HepG2 (cell line): Measurements from ENCODE around the gene UNKL. TPM values are rescaled to one million over a fixed set of nuclear protein-coding genes. Genes with fewer than 3 reads are reported as not detected.

Experiments
- ARHGAP35 ChIP-seq: sonication (generic); formaldehyde crosslinking; IDR thresholded peaks from 2 replicates; pipeline ENCODE4 v1.9.0; 2022; ENCODE audit warnings: mild to moderate bottlenecking, inconsistent platforms, moderate library complexity, missing genetic modification reagents, borderline replicate concordance
- ATF7-NPFF ChIP-seq: sonication (generic); formaldehyde crosslinking; IDR thresholded peaks from 2 replicates; pipeline ENCODE4 v1.8.1; 2023; ENCODE audit warnings: mild to moderate bottlenecking, low read depth, missing genetic modification reagents, moderate library complexity
- FOXA1 ChIP-seq, 2 experiments: fragments of 450-650 bp in 1 of 2; sonication (generic) in 1 of 2; formaldehyde crosslinking in 1 of 2; IDR thresholded peaks; 2 replicates each; pipeline versions ENCODE4 v1.4.0 to v1.6.1; 2016 to 2020; ENCODE audit warnings: missing genetic modification reagents in 1 of 2
- FOXK1 ChIP-seq: sonication (generic); formaldehyde crosslinking; IDR thresholded peaks from 2 replicates; pipeline ENCODE4 v1.4.0; 2020; ENCODE audit warnings: low read depth, missing genetic modification reagents, borderline replicate concordance
- GPN1 ChIP-seq: sonication (generic); formaldehyde crosslinking; IDR thresholded peaks from 2 replicates; pipeline ENCODE4 v1.5.1; 2020; ENCODE audit warnings: missing genetic modification reagents, borderline replicate concordance
- KDM5B ChIP-seq: sonication (generic); formaldehyde crosslinking; IDR thresholded peaks from 2 replicates; pipeline ENCODE4 v1.4.0; 2020; ENCODE audit warnings: missing genetic modification reagents, mild to moderate bottlenecking, borderline replicate concordance
- KLF15 ChIP-seq: sonication (generic); formaldehyde crosslinking; IDR thresholded peaks from 2 replicates; pipeline ENCODE4 v1.8.1; 2023; ENCODE audit warnings: borderline replicate concordance, mild to moderate bottlenecking, inconsistent platforms, missing genetic modification reagents, mixed read lengths
- MATR3 ChIP-seq: sonication (generic); formaldehyde crosslinking; IDR thresholded peaks from 2 replicates; pipeline ENCODE4 v1.4.0; 2020; ENCODE audit warnings: missing genetic modification reagents
- POLR2AphosphoS5 ChIP-seq: IDR thresholded peaks from 2 replicates; pipeline ENCODE4 v1.6.1; 2012; ENCODE audit warnings: low read depth, low read length
- REL ChIP-seq: sonication (generic); formaldehyde crosslinking; conservative IDR thresholded peaks from 2 replicates; pipeline ENCODE4 v1.8.0; 2022; ENCODE audit warnings: mild to moderate bottlenecking, missing genetic modification reagents, moderate library complexity
- RFX5 ChIP-seq: IDR thresholded peaks from 2 replicates; pipeline ENCODE4 v1.6.1; 2011; ENCODE audit warnings: low read depth, low read length, improper control_type of control experiment
- SETDB1 ChIP-seq: sonication (generic); formaldehyde crosslinking; IDR thresholded peaks from 2 replicates; pipeline ENCODE4 v1.5.1; 2020; ENCODE audit warnings: missing genetic modification reagents, mild to moderate bottlenecking, borderline replicate concordance
- ZBTB21 ChIP-seq: sonication (generic); formaldehyde crosslinking; IDR thresholded peaks from 2 replicates; pipeline ENCODE4 v1.4.0; 2020; ENCODE audit warnings: missing genetic modification reagents
- ZBTB3 ChIP-seq: sonication (generic); formaldehyde crosslinking; IDR thresholded peaks from 2 replicates; pipeline ENCODE4 v1.4.0; 2020; ENCODE audit warnings: low read depth, mild to moderate bottlenecking, moderate library complexity, missing genetic modification reagents, borderline replicate concordance
- ZNF672 ChIP-seq: sonication (generic); formaldehyde crosslinking; IDR thresholded peaks from 2 replicates; pipeline ENCODE4 v1.8.1; 2022; ENCODE audit warnings: missing genetic modification reagents
- polyA plus RNA-seq, 8 experiments: library from polyadenylated mRNA; depleted of rRNA in 3 of 8; stranded (reverse) in 7 of 8; unstranded in 1 of 8; fragments of >200 nt; fragmentation: Illumina TruSeq in 4 of 8; extraction: Trizol in 4 of 8; gene quantifications; 2 replicates each; pipeline versions ENCODE4 v1.2.1 to v1.2.3, GENCODE V29; 2011 to 2016; ENCODE audit warnings: low read depth in 4 of 8, missing spikeins in 1 of 8, mixed read lengths in 1 of 8; ENCODE audit not compliant: insufficient read depth in 1 of 8
- total RNA-seq, 5 experiments: library from RNA; depleted of rRNA; stranded (reverse); fragments of >200 nt; fragmentation: Illumina TruSeq; extraction: Trizol; gene quantifications; 2 replicates each; pipeline ENCODE4 v1.2.3, GENCODE V29; 2016; ENCODE audit warnings: low read depth in 1 of 5
- TF ChIP-seq, protein P1 (sequence below): sonication (generic); formaldehyde crosslinking; IDR thresholded peaks from one replicate; pipeline ENCODE4 v1.5.1; 2020; ENCODE audit warnings: mild to moderate bottlenecking, missing genetic modification reagents; ENCODE audit errors: not compliant biosample characterization
- TF ChIP-seq, protein P2 (sequence below): sonication (generic); formaldehyde crosslinking; conservative IDR thresholded peaks from 2 replicates; pipeline ENCODE4 v1.4.0; 2020; ENCODE audit warnings: missing genetic modification reagents
- TF ChIP-seq, protein P3 (sequence below): IDR thresholded peaks from 2 replicates; pipeline ENCODE4 v1.6.1; 2016; ENCODE audit warnings: low read depth, control low read depth

Gene UNKL
- total and polyA plus RNA-seq, 2 of the 13 experiments (the other 11 are each of a cell fraction or from before 2014, with no cell fraction given), result 10.4 to 17.6 TPM

DNA sequence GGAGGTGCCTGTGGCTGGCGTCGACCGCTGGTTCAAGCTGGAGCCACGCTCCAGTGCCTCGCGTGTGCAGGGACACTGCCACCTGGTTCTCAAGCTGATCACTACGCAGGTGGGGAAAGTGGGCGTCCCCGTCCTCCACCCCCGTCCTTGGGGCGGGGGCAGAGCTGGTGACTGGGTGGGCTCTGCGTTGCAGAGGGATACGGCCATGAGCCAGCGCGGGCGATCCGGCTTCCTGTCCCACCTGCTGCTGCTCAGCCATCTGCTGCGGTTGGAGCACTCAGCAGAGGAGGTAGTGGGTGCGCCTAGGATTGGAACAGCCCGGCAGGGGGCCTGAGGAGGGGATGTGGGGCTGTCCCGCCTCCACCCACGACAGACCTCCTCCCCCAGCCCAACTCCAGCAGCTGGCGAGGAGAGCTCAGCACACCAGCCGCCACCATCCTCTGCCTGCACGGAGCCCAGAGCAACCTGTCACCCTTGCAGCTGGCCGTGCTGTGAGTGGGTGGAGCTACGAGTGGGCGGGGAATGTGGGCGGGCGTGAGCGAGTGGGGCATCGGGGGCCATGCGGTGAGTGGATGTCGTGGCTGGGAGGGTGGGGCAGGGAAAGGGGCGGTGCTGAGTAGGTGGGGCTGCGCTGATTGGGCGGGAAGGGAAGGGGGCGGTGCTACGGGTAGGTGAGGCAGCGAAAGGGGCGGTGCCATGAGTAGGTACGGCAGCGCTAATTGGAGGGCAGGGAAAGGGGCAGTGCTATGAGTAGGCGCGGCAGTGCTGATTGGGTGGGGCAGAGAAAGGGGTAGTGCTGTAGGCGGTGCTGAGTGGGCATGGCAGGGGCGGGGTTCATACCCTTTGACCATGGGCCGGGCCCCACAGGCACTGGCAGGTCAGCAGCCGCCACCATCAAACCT lies 71.7 kb downstream of the UNKL start (continued):
- TF ChIP-seq, protein P1, sequence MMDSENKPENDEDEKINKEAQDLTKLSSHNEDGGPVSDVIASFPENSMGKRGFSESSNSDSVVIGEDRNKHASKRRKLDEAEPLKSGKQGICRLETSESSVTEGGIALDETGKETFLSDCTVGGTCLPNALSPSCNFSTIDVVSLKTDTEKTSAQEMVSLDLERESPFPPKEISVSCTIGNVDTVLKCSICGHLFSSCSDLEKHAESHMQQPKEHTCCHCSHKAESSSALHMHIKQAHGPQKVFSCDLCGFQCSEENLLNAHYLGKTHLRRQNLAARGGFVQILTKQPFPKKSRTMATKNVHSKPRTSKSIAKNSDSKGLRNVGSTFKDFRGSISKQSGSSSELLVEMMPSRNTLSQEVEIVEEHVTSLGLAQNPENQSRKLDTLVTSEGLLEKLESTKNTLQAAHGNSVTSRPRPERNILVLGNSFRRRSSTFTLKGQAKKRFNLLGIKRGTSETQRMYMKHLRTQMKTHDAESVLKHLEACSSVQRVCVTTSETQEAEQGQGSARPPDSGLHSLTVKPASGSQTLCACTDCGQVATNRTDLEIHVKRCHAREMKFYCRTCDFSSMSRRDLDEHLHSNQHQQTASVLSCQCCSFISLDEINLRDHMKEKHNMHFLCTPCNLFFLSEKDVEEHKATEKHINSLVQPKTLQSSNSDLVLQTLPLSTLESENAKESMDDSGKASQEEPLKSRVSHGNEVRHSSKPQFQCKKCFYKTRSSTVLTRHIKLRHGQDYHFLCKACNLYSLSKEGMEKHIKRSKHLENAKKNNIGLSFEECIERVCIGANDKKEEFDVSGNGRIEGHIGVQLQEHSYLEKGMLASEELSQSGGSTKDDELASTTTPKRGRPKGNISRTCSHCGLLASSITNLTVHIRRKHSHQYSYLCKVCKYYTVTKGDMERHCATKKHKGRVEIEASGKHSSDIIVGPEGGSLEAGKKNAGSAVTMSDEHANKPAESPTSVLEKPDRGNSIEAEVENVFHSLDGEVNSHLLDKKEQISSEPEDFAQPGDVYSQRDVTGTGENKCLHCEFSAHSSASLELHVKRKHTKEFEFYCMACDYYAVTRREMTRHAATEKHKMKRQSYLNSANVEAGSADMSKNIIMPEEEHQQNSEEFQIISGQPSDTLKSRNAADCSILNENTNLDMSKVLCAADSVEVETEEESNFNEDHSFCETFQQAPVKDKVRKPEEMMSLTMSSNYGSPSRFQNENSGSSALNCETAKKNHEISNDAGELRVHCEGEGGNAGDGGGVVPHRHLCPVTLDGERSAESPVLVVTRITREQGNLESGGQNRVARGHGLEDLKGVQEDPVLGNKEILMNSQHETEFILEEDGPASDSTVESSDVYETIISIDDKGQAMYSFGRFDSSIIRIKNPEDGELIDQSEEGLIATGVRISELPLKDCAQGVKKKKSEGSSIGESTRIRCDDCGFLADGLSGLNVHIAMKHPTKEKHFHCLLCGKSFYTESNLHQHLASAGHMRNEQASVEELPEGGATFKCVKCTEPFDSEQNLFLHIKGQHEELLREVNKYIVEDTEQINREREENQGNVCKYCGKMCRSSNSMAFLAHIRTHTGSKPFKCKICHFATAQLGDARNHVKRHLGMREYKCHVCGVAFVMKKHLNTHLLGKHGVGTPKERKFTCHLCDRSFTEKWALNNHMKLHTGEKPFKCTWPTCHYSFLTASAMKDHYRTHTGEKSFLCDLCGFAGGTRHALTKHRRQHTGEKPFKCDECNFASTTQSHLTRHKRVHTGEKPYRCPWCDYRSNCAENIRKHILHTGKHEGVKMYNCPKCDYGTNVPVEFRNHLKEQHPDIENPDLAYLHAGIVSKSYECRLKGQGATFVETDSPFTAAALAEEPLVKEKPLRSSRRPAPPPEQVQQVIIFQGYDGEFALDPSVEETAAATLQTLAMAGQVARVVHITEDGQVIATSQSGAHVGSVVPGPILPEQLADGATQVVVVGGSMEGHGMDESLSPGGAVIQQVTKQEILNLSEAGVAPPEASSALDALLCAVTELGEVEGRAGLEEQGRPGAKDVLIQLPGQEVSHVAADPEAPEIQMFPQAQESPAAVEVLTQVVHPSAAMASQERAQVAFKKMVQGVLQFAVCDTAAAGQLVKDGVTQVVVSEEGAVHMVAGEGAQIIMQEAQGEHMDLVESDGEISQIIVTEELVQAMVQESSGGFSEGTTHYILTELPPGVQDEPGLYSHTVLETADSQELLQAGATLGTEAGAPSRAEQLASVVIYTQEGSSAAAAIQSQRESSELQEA (CRISPR knock-in tag), result no peak
- 0 out of 2 replicates have a peak, but pooled peaks have one; percentile 31 for TF ChIP-seq RFX5
- TF ChIP-seq KDM5B (CRISPR knock-in tag), result no peak
- TF ChIP-seq ZBTB21, result no peak
- TF ChIP-seq KLF15 (CRISPR knock-in tag), result no peak
- TF ChIP-seq FOXA1 (IDR thresholded peaks at IDR 0.05), result no peak
- no peak for TF ChIP-seq FOXA1 (CRISPR knock-in tag; IDR thresholded peaks at IDR 0.05)
- no peak for TF ChIP-seq REL (CRISPR knock-in tag)
- no peak for TF ChIP-seq POLR2AphosphoS5
- no peak for TF ChIP-seq MATR3 (CRISPR knock-in tag)
- TF ChIP-seq ATF7-NPFF (CRISPR knock-in tag), result no peak
- TF ChIP-seq ZNF672 (CRISPR knock-in tag), result no peak
- no peak for TF ChIP-seq FOXK1 (CRISPR knock-in tag)
- TF ChIP-seq ZBTB3 (CRISPR knock-in tag), result no peak
- TF ChIP-seq ARHGAP35 (CRISPR knock-in tag), result no peak
- TF ChIP-seq GPN1 (CRISPR knock-in tag), result no peak
- TF ChIP-seq SETDB1 (CRISPR knock-in tag), result no peak
- TF ChIP-seq, protein P2, sequence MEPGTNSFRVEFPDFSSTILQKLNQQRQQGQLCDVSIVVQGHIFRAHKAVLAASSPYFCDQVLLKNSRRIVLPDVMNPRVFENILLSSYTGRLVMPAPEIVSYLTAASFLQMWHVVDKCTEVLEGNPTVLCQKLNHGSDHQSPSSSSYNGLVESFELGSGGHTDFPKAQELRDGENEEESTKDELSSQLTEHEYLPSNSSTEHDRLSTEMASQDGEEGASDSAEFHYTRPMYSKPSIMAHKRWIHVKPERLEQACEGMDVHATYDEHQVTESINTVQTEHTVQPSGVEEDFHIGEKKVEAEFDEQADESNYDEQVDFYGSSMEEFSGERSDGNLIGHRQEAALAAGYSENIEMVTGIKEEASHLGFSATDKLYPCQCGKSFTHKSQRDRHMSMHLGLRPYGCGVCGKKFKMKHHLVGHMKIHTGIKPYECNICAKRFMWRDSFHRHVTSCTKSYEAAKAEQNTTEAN, result no peak
- TF ChIP-seq, protein P3, sequence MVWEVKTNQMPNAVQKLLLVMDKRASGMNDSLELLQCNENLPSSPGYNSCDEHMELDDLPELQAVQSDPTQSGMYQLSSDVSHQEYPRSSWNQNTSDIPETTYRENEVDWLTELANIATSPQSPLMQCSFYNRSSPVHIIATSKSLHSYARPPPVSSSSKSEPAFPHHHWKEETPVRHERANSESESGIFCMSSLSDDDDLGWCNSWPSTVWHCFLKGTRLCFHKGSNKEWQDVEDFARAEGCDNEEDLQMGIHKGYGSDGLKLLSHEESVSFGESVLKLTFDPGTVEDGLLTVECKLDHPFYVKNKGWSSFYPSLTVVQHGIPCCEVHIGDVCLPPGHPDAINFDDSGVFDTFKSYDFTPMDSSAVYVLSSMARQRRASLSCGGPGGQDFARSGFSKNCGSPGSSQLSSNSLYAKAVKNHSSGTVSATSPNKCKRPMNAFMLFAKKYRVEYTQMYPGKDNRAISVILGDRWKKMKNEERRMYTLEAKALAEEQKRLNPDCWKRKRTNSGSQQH (CRISPR knock-in tag), result no peak
